Panc1 (cell line): ENCODE measurements around the gene CD300LG.

Experiments
- POLR2AphosphoS5 ChIP-seq: IDR thresholded peaks from 2 replicates; pipeline ENCODE4 v1.6.1; 2012; ENCODE audit warnings: mild to moderate bottlenecking, low read depth, low read length, moderate library complexity
- SIN3A ChIP-seq: IDR thresholded peaks from 2 replicates; pipeline ENCODE4 v1.6.1; 2012; ENCODE audit warnings: low read depth, mild to moderate bottlenecking, low read length, moderate library complexity, borderline replicate concordance; ENCODE audit not compliant: insufficient read depth
- TF ChIP-seq, protein P1 (sequence below): fragments of 450-650 bp; IDR thresholded peaks from 2 replicates; pipeline ENCODE4 v1.5.1; 2017; ENCODE audit warnings: mild to moderate bottlenecking
- TF ChIP-seq, protein P2 (sequence below), 2 experiments: IDR thresholded peaks; 2 replicates each; pipeline ENCODE4 v1.6.1; 2011 to 2012; ENCODE audit warnings: low read depth in 2 of 2, control low read depth in 1 of 2, low read length in 1 of 2, mild to moderate bottlenecking in 1 of 2, moderate library complexity in 1 of 2; ENCODE audit not compliant: insufficient read depth in 1 of 2

DNA sequence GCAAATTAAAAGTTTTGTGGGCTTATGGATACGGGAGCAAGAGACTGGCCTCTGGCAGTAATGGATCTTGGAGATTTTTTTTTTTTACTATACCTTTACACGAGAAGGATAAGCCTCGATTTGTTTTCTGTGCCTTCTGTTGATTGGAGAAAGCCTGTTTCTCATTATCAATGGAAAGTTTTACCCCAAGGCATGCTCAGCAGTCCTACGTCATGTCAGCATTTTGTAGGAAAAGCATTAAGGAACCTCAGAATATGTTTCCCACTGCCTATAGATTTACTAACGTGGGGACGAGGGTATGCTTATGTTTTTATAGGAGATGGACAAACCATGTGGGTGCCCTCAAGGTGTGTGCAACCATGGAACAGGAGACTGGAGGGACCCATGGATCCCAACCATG lies 26.8 kb downstream of the CD300LG start:
- TF ChIP-seq, protein P1, sequence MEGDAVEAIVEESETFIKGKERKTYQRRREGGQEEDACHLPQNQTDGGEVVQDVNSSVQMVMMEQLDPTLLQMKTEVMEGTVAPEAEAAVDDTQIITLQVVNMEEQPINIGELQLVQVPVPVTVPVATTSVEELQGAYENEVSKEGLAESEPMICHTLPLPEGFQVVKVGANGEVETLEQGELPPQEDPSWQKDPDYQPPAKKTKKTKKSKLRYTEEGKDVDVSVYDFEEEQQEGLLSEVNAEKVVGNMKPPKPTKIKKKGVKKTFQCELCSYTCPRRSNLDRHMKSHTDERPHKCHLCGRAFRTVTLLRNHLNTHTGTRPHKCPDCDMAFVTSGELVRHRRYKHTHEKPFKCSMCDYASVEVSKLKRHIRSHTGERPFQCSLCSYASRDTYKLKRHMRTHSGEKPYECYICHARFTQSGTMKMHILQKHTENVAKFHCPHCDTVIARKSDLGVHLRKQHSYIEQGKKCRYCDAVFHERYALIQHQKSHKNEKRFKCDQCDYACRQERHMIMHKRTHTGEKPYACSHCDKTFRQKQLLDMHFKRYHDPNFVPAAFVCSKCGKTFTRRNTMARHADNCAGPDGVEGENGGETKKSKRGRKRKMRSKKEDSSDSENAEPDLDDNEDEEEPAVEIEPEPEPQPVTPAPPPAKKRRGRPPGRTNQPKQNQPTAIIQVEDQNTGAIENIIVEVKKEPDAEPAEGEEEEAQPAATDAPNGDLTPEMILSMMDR, result no peak
- TF ChIP-seq, protein P2, sequence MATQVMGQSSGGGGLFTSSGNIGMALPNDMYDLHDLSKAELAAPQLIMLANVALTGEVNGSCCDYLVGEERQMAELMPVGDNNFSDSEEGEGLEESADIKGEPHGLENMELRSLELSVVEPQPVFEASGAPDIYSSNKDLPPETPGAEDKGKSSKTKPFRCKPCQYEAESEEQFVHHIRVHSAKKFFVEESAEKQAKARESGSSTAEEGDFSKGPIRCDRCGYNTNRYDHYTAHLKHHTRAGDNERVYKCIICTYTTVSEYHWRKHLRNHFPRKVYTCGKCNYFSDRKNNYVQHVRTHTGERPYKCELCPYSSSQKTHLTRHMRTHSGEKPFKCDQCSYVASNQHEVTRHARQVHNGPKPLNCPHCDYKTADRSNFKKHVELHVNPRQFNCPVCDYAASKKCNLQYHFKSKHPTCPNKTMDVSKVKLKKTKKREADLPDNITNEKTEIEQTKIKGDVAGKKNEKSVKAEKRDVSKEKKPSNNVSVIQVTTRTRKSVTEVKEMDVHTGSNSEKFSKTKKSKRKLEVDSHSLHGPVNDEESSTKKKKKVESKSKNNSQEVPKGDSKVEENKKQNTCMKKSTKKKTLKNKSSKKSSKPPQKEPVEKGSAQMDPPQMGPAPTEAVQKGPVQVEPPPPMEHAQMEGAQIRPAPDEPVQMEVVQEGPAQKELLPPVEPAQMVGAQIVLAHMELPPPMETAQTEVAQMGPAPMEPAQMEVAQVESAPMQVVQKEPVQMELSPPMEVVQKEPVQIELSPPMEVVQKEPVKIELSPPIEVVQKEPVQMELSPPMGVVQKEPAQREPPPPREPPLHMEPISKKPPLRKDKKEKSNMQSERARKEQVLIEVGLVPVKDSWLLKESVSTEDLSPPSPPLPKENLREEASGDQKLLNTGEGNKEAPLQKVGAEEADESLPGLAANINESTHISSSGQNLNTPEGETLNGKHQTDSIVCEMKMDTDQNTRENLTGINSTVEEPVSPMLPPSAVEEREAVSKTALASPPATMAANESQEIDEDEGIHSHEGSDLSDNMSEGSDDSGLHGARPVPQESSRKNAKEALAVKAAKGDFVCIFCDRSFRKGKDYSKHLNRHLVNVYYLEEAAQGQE (IDR thresholded peaks at IDR 0.05; ENCODE audit: insufficient read depth in 1 of 2, low read depth in 2 of 2, low read length in 1 of 2), result no peak
- TF ChIP-seq POLR2AphosphoS5 (no peak), SIN3A (no peak)
